Vagina (tissue), 2 donors: ENCODE data around the gene CHN2. TPM values are rescaled to one million over a fixed set of nuclear protein-coding genes. Genes with fewer than 3 reads are reported as not detected.

ENCODE experiments used
- DNase-seq, 2 donors: peaks; one replicate each; pipeline ENCODE4 v3.0.0-alpha.2; 2017; ENCODE audit errors: extremely low spot score in 2 of 2
- H3K27ac ChIP-seq: fragments of 200-600 bp; sonication (generic); one replicate; pipeline ENCODE4 v1.5.1; 2019
- H3K27me3 ChIP-seq: fragments of 200-600 bp; sonication (generic); one replicate; pipeline ENCODE4 v1.5.1; 2019
- H3K36me3 ChIP-seq, 2 donors: fragments of 200-600 bp; sonication (generic); one replicate each; pipeline ENCODE4 v1.5.1; 2017 to 2019
- H3K4me1 ChIP-seq: fragments of 200-600 bp; sonication (generic); one replicate; pipeline ENCODE4 v1.5.1; 2019
- H3K4me3 ChIP-seq, 2 donors: fragments of 200-600 bp; sonication (generic); 1 replicate in 1 of 2; 2 replicates in 1 of 2; pipeline ENCODE4 v1.5.1; 2016 to 2019
- H3K9me3 ChIP-seq: fragments of 200-600 bp; sonication (generic); one replicate; pipeline ENCODE4 v1.5.1; 2019
- CTCF ChIP-seq, 3 experiments: fragments of 450-650 bp in 2 of 3; fragments of 200-600 bp in 1 of 3; sonication (generic) in 1 of 3; IDR thresholded peaks; one replicate each; pipeline ENCODE4 v1.5.1; 2017 to 2019; ENCODE audit warnings: antibody characterized with exemption in 3 of 3, mild to moderate bottlenecking in 2 of 3, moderate library complexity in 2 of 3
- POLR2A ChIP-seq, 2 donors: fragments of 450-650 bp; IDR thresholded peaks; one replicate each; pipeline ENCODE4 v1.6.1; 2017; ENCODE audit warnings: antibody characterized with exemption in 2 of 2, mild to moderate bottlenecking in 2 of 2, moderate library complexity in 2 of 2
- POLR2AphosphoS5 ChIP-seq, 2 donors: sonication (generic); formaldehyde crosslinking; IDR thresholded peaks; one replicate each; pipeline ENCODE4 v1.9.0; 2017; ENCODE audit warnings: antibody characterized with exemption in 2 of 2, mild to moderate bottlenecking in 2 of 2, low read depth in 1 of 2; ENCODE audit not compliant: insufficient read depth in 1 of 2
- intact Hi-C: fragments of 100-400 bp; cut with DNase I; formaldehyde crosslinking; loops from one replicate; pipeline ENCODE4 v1.15.1; 2023
- total RNA-seq: library from RNA; depleted of rRNA; stranded (reverse); fragments of >200 nt; gene quantifications from one replicate; pipeline ENCODE4 v1.2.3, GENCODE V29; 2016

The CHN2 gene
- total RNA-seq, 1 donor from 2014 or later, result 11.0 TPM

GRCh38 chr7:29292886-29293658, 98.5 kb downstream of the CHN2 start:
- DNase-seq, result no peak
- Histone ChIP-seq H3K4me1 (no peaks in the 10 kb centered on the region), H3K27ac (no peak overlapping the region), H3K36me3 (no peaks in the 10 kb centered on the region), H3K4me3 (no peak overlapping the region), H3K27me3 (no peaks in the 10 kb centered on the region), H3K9me3 (no peaks in the 10 kb centered on the region)
- intact Hi-C loops, result loop anchor here (1.0 kb wide), 1 partner anchor 30 kb away; no protein-coding TSS in a partner anchor
- no peak for TF ChIP-seq POLR2AphosphoS5 (IDR thresholded peaks at IDR 0.05; ENCODE audit: insufficient read depth in 1 of 2, low read depth in 1 of 2)
- no peak for TF ChIP-seq POLR2A (IDR thresholded peaks at IDR 0.05)
- no peak for TF ChIP-seq CTCF (IDR thresholded peaks at IDR 0.05)

- Histone ChIP-seq H3K27me3 (no peaks in the 10 kb centered on the region), H3K4me1 (peaks cover 14% of the 10 kb centered on the region), H3K36me3 (no peaks in the 10 kb centered on the region), H3K9me3 (no peaks in the 10 kb centered on the region), H3K4me3 (no peak overlapping the region), H3K27ac (no peak overlapping the region)
- DNase-seq, result no peak
- no peak for TF ChIP-seq POLR2A (IDR thresholded peaks at IDR 0.05)
- no peak for TF ChIP-seq POLR2AphosphoS5 (IDR thresholded peaks at IDR 0.05; ENCODE audit: insufficient read depth in 1 of 2, low read depth in 1 of 2)
- no peak for TF ChIP-seq CTCF (IDR thresholded peaks at IDR 0.05)
- intact Hi-C loops, result no loop called here
These were observed 101.8 kb downstream of the CHN2 start for GRCh38 chr7:29296421-29296820.

- no peak for DNase-seq
- Histone ChIP-seq H3K36me3 (no peaks in the 10 kb centered on the region), H3K9me3 (no peaks in the 10 kb centered on the region), H3K27ac (no peak overlapping the region), H3K4me1 (peaks cover 14% of the 10 kb centered on the region), H3K4me3 (no peak overlapping the region), H3K27me3 (no peaks in the 10 kb centered on the region)
- intact Hi-C loops, result no loop called here
- TF ChIP-seq CTCF (IDR thresholded peaks at IDR 0.05), result no peak
- TF ChIP-seq POLR2A (IDR thresholded peaks at IDR 0.05), result no peak
- no peak for TF ChIP-seq POLR2AphosphoS5 (IDR thresholded peaks at IDR 0.05; ENCODE audit: insufficient read depth in 1 of 2, low read depth in 1 of 2)
These were observed 102.8 kb downstream of the CHN2 start for GRCh38 chr7:29297194-29297890.

GRCh38 chr7:29299086-29299485, 104.5 kb downstream of the CHN2 start:
- no peaks in the 10 kb centered on the region for H3K36me3 ChIP-seq
- TF ChIP-seq POLR2A (IDR thresholded peaks at IDR 0.05) (no peak), CTCF (IDR thresholded peaks at IDR 0.05) (no peak), POLR2AphosphoS5 (IDR thresholded peaks at IDR 0.05; ENCODE audit: insufficient read depth in 1 of 2, low read depth in 1 of 2) (no peak)
- H3K27me3 ChIP-seq, result no peaks in the 10 kb centered on the region
- no peak overlapping the region for H3K4me3 ChIP-seq
- DNase-seq, result no peak
- H3K4me1 ChIP-seq, result peaks cover 14% of the 10 kb centered on the region
- no peak overlapping the region for H3K27ac ChIP-seq
- H3K9me3 ChIP-seq, result no peaks in the 10 kb centered on the region
- intact Hi-C loops, result no loop called here

GRCh38 chr7:29300026-29300480, 105.5 kb downstream of the CHN2 start:
- Histone ChIP-seq H3K27me3 (no peaks in the 10 kb centered on the region), H3K4me1 (peaks cover 14% of the 10 kb centered on the region), H3K27ac (no peak overlapping the region), H3K36me3 (no peaks in the 10 kb centered on the region), H3K4me3 (no peak overlapping the region), H3K9me3 (no peaks in the 10 kb centered on the region)
- no peak for DNase-seq
- TF ChIP-seq POLR2A (IDR thresholded peaks at IDR 0.05) (no peak), POLR2AphosphoS5 (IDR thresholded peaks at IDR 0.05; ENCODE audit: insufficient read depth in 1 of 2, low read depth in 1 of 2) (no peak), CTCF (IDR thresholded peaks at IDR 0.05) (no peak)
- intact Hi-C loops, result no loop called here
